Astrocyte of the spinal cord (primary cell): ENCODE data around the gene CYP27B1.
"Not testable (repeated sequence)": the region's sequence is repeated elsewhere in the genome, so short reads cannot be mapped to it uniquely, and the experiment has no call there.

ENCODE experiments used
- DNase-seq: peaks from one replicate; pipeline ENCODE4 v3.0.0; 2011; ENCODE audit warnings: low read depth, low spot score
- H3K4me3 ChIP-seq: 2 replicates; pipeline ENCODE4 v1.5.1; 2011; ENCODE audit warnings: low read depth, mild to moderate bottlenecking, low read length, moderate library complexity
- in situ Hi-C: cut with HindIII; loops from 2 replicates; pipeline ENCODE4 v1.10.0; 2017; ENCODE audit warnings: low sequenced_read_pairs
- TF ChIP-seq, protein P1 (sequence below): IDR thresholded peaks from 2 replicates; pipeline ENCODE4 v1.5.1; 2012; ENCODE audit warnings: low read depth, mild to moderate bottlenecking, low read length, inconsistent platforms

The CYP27B1 gene

DNA sequence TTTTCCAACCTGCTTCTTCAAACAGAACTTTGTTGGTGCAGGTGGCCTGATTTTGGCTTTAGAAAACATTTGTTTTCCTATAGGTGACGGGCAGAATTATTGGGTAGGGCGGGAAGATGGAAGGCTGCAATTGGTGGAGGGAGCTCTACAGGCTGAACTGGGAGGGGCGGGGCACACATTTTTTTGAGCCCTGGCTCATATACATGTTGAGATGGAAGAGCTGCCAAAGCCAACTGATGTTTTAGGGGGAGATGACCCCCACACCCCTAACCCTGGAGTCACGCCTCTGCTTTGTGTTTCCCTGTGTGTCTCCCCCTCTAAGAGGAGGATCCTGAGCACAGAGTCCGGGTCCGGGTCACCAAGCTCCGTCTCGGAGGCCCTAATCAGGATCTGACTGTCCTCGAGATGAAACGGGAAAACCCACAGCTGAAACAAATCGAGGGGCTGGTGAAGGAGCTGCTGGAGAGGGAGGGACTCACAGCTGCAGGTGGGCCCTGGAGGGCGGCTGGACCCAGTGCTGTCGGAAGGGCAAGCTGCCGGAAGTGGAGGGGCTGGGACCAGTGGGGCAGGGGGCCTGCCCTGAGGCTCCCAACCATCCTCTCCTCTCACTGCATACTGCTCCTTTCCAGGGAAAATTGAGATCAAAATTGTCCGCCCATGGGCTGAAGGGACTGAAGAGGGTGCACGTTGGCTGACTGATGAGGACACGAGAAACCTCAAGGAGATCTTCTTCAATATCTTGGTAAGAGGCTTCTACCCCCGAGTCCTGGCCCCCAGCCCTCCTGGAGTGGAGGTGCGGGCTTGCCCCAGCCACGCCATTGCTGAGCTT is 46.9 kb downstream of the CYP27B1 start:
- DNase-seq = no peak
- TF ChIP-seq, protein P1, sequence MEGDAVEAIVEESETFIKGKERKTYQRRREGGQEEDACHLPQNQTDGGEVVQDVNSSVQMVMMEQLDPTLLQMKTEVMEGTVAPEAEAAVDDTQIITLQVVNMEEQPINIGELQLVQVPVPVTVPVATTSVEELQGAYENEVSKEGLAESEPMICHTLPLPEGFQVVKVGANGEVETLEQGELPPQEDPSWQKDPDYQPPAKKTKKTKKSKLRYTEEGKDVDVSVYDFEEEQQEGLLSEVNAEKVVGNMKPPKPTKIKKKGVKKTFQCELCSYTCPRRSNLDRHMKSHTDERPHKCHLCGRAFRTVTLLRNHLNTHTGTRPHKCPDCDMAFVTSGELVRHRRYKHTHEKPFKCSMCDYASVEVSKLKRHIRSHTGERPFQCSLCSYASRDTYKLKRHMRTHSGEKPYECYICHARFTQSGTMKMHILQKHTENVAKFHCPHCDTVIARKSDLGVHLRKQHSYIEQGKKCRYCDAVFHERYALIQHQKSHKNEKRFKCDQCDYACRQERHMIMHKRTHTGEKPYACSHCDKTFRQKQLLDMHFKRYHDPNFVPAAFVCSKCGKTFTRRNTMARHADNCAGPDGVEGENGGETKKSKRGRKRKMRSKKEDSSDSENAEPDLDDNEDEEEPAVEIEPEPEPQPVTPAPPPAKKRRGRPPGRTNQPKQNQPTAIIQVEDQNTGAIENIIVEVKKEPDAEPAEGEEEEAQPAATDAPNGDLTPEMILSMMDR = no peak
- no peak overlapping the region for H3K4me3 ChIP-seq
- in situ Hi-C loops = no loop called here

DNA sequence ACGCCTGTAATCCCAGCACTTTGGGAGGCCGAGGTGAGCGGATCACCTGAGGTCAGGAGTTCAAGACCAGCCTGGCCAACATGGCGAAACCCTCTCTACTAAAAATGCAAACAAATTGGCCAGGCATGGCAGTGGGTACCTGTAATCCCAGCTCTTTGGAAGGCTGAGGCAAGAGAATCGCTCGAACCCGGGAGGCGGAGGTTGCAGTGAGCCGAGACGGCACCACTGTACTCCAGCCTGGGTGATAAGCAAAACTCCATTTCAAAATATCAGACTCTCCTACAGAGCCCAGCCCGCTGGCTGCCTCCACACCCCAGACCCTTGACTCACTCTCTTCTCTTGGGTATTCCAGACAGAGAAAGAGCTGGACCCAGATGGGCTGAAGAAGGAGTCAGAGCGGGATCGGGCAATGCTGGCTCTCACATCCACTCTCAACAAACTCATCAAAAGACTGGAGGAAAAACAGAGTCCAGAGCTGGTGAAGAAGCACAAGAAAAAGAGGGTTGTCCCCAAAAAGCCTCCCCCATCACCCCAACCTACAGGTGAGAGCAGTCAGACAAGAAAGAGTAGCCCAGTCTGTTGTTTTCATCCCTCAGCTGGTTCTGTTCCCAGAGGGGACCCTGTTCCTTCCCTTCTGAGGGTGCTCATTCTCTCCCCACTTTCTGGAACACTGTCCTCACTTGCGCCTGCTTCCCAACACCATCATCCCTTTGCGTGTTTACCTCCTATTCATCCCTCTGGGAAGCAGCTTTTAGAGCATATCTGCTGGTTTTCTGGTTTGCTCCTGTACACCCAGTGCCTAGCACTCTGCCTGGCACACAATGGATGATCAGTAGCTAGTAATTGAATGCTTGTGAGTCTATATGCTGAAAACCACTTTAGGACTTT is 48.0 kb downstream of the CYP27B1 start:
- no peak for DNase-seq
- in situ Hi-C loops = no loop called here
- no peak overlapping the region for H3K4me3 ChIP-seq
- TF ChIP-seq, protein P1 = no peak

DNA sequence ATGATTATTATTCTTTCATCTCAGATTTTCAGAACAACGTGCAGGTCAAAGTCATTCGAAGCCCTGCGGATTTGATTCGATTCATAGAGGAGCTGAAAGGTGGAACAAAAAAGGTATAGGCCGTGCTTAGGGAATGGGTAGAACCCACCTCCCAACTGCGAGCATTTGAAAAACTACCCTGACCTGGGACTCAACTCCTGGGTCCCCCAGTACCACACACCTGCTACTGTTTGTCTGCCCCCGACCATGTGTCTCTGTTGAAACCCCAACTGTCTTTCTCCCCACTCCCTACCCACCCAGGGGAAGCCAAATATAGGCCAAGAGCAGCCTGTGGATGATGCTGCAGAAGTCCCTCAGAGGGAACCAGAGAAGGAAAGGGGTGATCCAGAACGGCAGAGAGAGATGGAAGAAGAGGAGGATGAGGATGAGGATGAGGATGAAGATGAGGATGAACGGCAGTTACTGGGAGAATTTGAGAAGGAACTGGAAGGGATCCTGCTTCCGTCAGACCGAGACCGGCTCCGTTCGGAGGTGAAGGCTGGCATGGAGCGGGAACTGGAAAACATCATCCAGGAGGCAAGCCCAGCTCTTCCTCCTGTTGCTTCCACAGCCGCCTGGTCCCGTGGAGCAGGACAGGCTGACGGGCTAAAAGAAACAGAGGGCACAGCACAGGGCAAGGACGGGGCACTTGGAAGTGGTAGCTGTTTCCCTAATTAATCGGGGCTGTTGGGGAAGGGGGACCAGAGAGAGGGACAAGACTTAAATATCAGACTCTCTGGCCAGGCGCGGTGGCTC is 48.8 kb downstream of the CYP27B1 start:
- no peak overlapping the region for H3K4me3 ChIP-seq
- in situ Hi-C loops = no loop called here
- no peak for DNase-seq
- TF ChIP-seq, protein P1 = no peak

DNA sequence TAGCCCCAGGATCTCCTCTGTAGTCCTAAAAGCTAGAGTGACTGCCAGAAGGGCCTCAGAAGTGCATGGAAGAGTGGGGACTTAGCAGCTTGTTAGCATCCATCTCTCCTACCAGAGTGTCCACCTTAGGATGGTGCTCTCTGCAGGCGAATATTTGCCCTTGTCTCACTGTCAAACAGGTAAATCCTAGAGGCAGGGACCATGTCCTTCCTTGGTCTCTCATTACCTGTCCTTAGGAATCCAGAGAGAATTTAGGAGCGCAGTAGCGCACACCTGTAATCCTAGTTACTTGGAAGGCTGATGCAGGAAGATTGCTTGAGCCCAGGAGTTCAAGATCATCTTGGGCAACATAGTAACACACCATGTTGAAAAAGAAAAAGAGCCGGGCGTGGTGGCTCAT is 49.7 kb downstream of the CYP27B1 start:
- no peak overlapping the region for H3K4me3 ChIP-seq
- TF ChIP-seq, protein P1 = no peak
- DNase-seq = no peak
- in situ Hi-C loops = no loop called here

DNA sequence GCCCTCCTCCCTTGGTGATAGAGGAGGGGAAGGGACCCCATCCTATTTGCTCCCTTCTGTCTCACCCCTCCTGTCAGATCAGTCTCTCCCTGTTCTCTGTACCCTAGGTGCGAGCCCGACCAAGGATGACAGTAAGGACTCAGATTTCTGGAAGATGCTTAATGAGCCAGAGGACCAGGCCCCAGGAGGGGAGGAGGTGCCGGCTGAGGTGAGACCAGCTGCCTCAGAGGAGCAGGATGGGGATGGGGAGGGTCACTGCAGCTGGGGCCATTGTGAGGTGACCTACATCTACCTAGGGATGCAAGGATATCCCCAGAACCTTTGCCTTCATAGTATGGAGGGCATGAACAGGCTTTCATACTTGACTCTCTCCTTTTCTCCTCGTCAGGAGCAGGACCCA is 50.6 kb downstream of the CYP27B1 start:
- no peak for DNase-seq
- H3K4me3 ChIP-seq = no peak overlapping the region
- in situ Hi-C loops = no loop called here
- TF ChIP-seq, protein P1 = no peak

DNA sequence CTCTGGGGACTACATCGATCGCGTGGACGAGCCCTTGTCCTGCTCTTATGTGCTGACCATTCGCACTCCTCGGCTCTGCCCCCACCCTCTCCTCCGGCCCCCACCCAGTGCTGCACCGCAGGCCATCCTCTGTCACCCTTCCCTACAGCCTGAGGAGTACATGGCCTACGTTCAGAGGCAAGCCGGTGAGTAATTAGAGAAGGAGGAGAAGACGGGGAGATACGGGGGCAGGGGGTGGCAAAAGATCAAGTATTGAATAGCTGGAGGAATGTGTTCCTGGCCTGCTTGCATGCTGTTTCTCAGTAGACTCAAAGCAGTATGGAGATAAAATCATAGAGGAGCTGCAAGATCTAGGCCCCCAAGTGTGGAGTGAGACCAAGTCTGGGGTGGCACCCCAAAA is 51.1 kb downstream of the CYP27B1 start:
- TF ChIP-seq, protein P1 = no peak
- no peak for DNase-seq
- in situ Hi-C loops = no loop called here
- no peak overlapping the region for H3K4me3 ChIP-seq

DNA sequence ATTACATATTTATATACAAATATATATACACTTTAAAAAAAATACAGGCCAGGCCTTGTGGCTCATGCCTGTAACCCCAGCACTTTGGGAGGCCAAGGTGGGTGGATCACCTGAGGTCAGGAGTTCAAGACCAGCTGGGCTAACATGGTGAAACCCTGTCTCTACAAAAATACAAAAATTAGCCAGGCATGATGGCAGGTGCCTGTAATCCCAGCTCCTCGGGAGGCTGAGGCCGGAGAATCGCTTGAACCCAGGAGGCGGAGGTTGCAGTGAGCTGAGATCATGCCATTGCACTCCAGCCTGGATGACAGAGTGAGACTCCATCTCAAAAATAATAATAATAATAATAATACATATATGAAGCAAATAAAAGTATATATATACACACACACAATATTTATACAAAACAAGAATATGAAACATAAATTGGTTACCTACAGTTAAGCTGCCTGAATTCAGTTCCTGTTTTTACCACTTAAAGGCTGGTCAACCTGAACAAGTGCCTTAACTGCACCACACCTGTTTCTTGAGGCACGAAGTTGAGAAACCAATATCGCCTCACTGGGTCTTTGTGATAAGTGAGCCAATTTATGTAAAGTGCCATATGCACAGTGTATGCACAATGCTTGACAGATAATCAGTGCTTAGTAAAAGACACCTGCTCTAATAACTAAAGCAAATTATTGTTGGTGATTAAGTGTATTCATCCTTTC is 51.7 kb downstream of the CYP27B1 start:
- in situ Hi-C loops, DNase-seq, H3K4me3 ChIP-seq: not testable (repeated sequence)
